Activated T-cell treated with anti-CD3 and anti-CD28 coated beads, Interleukin-2, amount 50 U/mL, for 72 hours (primary cell): ENCODE data around the gene HRK. TPM values are rescaled to one million over a fixed set of nuclear protein-coding genes. Genes with fewer than 3 reads are reported as not detected.
A peak's percentile ranks its signal among the peaks of the same experiment; 100 is the strongest.

Experiments used
- ATAC-seq, 2 donors: fragments of 150-1000 bp; cut with Tn5 transposase; replicated peaks in 1 of 2; 2 replicates each; pipeline ENCODE4 v1.10.0; 2021; ENCODE audit warnings: moderate library complexity in 2 of 2, mild to moderate bottlenecking in 1 of 2
- DNase-seq, 2 donors: peaks; one replicate each; pipeline ENCODE4 v3.0.0; 2021 to 2022; ENCODE audit warnings: mixed read lengths in 1 of 2
- H3K27ac Mint-ChIP-seq: one replicate; pipeline ENCODE4 v1.8.0; 2022; ENCODE audit warnings: mild to moderate bottlenecking, moderate library complexity, mixed read lengths
- H3K27me3 Mint-ChIP-seq: one replicate; pipeline ENCODE4 v1.8.0; 2022; ENCODE audit warnings: low read depth, mixed read lengths
- H3K36me3 Mint-ChIP-seq, 2 donors: one replicate each; pipeline ENCODE4 v1.8.0; 2022; ENCODE audit warnings: mixed read lengths in 2 of 2, mild to moderate bottlenecking in 1 of 2; ENCODE audit not compliant: insufficient read depth in 2 of 2
- H3K4me1 Mint-ChIP-seq: one replicate; pipeline ENCODE4 v1.8.0; 2022; ENCODE audit warnings: low read depth, mixed read lengths
- H3K4me3 Mint-ChIP-seq, 2 donors: one replicate each; pipeline ENCODE4 v1.8.0; 2022; ENCODE audit warnings: mild to moderate bottlenecking in 2 of 2, mixed read lengths in 2 of 2, moderate library complexity in 2 of 2
- H3K9me3 Mint-ChIP-seq, 2 donors: one replicate each; pipeline ENCODE4 v1.8.0; 2022; ENCODE audit warnings: mixed read lengths in 2 of 2
- total RNA-seq, 2 donors: library from RNA; stranded (reverse); gene quantifications; one replicate each; pipeline ENCODE4 v1.2.3, GENCODE V29; 2022

HRK gene
- under 1 TPM in 1 of 2 donors, not detected in 1; 0.12 TPM for total RNA-seq

- peaks cover 39% of the 10 kb centered on the region for H3K4me1 Mint-ChIP-seq
- H3K4me3 Mint-ChIP-seq = peak within 1 kb of the TSS; percentile 85 to 87
- no peak for ATAC-seq
- H3K27ac Mint-ChIP-seq = no peak within 1 kb of the TSS
- peaks cover 73% of the 10 kb centered on the region for H3K27me3 Mint-ChIP-seq
- H3K9me3 Mint-ChIP-seq = no peaks in the 10 kb centered on the region
- peaks cover 2 to 5% of the 10 kb centered on the region in 2 donors for H3K36me3 Mint-ChIP-seq
- DNase-seq = no peak
Measured at GRCh38 chr12:116881325-116881876, at the start of gene HRK. Gene HRK, minus strand, starts transcription at chr12:116881441. Its CDS starts 134 bp downstream, at chr12:116881307.

GRCh38 chr12:116929885-116930284 lies 48.6 kb upstream of the HRK start:
- no peak overlapping the region for H3K4me3 Mint-ChIP-seq
- no peak for DNase-seq

GRCh38 chr12:116928504-116928903 lies 47.3 kb upstream of the HRK start:
- Mint-ChIP-seq H3K4me3 (no peak overlapping the region), H3K27ac (no peak overlapping the region), H3K27me3 (peaks cover 12% of the 10 kb centered on the region), H3K9me3 (no peaks in the 10 kb centered on the region), H3K36me3 (peaks cover 4 to 8% of the 10 kb centered on the region in 2 donors), H3K4me1 (peaks cover 32% of the 10 kb centered on the region)
- no peak for ATAC-seq
- no peak for DNase-seq

More at GRCh38 chr12:116929885-116930284, 48.6 kb upstream of the HRK start:
- H3K36me3 Mint-ChIP-seq = peaks cover 3 to 7% of the 10 kb centered on the region in 2 donors
- peaks cover 12% of the 10 kb centered on the region for H3K27me3 Mint-ChIP-seq
- no peak overlapping the region for H3K27ac Mint-ChIP-seq
- H3K4me1 Mint-ChIP-seq = peaks cover 20% of the 10 kb centered on the region
- no peak for ATAC-seq
- H3K9me3 Mint-ChIP-seq = no peaks in the 10 kb centered on the region

GRCh38 chr12:116927244-116927940 lies 46.2 kb upstream of the HRK start:
- no peak for DNase-seq
- peaks cover 39% of the 10 kb centered on the region for H3K4me1 Mint-ChIP-seq
- no peak overlapping the region for H3K4me3 Mint-ChIP-seq
- peaks cover 4 to 8% of the 10 kb centered on the region in 2 donors for H3K36me3 Mint-ChIP-seq
- H3K27me3 Mint-ChIP-seq = peaks cover 12% of the 10 kb centered on the region
- H3K27ac Mint-ChIP-seq = no peak overlapping the region
- no peak for ATAC-seq
- H3K9me3 Mint-ChIP-seq = no peaks in the 10 kb centered on the region

- no peak overlapping the region for H3K27ac Mint-ChIP-seq
- no peak for ATAC-seq
Measured at GRCh38 chr12:116926283-116927243, 45.3 kb upstream of the HRK start.

GRCh38 chr12:116924558-116925453 lies 43.6 kb upstream of the HRK start:
- Mint-ChIP-seq H3K9me3 (no peaks in the 10 kb centered on the region), H3K4me3 (peak overlapping the region; percentile 50 to 76), H3K27me3 (peaks cover 27% of the 10 kb centered on the region), H3K4me1 (peaks cover 65% of the 10 kb centered on the region), H3K27ac (peak overlapping the region; percentile 87), H3K36me3 (peaks cover 4 to 8% of the 10 kb centered on the region in 2 donors)
- DNase-seq (peak; percentile 55 to 63), ATAC-seq (peak; percentile 75 to 86)

More at GRCh38 chr12:116926283-116927243, 45.3 kb upstream of the HRK start:
- Mint-ChIP-seq H3K36me3 (peaks cover 4 to 8% of the 10 kb centered on the region in 2 donors), H3K4me1 (peaks cover 47% of the 10 kb centered on the region), H3K27me3 (peaks cover 12% of the 10 kb centered on the region), H3K9me3 (no peaks in the 10 kb centered on the region), H3K4me3 (peak overlapping the region in 1 of 2 donors; percentile 3)
- no peak for DNase-seq

- peak overlapping the region; percentile 23 to 69 for H3K4me3 Mint-ChIP-seq
- peak; percentile 61 to 66 for ATAC-seq
- peaks cover 72% of the 10 kb centered on the region for H3K4me1 Mint-ChIP-seq
- H3K27me3 Mint-ChIP-seq = peaks cover 29% of the 10 kb centered on the region
- peak in 1 of 2 donors; percentile 1 for DNase-seq
- no peaks in the 10 kb centered on the region for H3K9me3 Mint-ChIP-seq
- peak overlapping the region; percentile 11 for H3K27ac Mint-ChIP-seq
- peaks cover 1 to 4% of the 10 kb centered on the region in 2 donors for H3K36me3 Mint-ChIP-seq
Measured at GRCh38 chr12:116922194-116922897, 41.1 kb upstream of the HRK start.

- Mint-ChIP-seq H3K4me1 (peaks cover 77% of the 10 kb centered on the region), H3K4me3 (no peak overlapping the region), H3K27ac (no peak overlapping the region), H3K27me3 (peaks cover 17% of the 10 kb centered on the region), H3K9me3 (no peaks in the 10 kb centered on the region), H3K36me3 (peaks cover 1 to 4% of the 10 kb centered on the region in 2 donors)
- DNase-seq (peak in 1 of 2 donors; percentile 2), ATAC-seq (no peak)
Measured at GRCh38 chr12:116920939-116921338, 39.7 kb upstream of the HRK start.

- no peak overlapping the region for H3K27ac Mint-ChIP-seq
- H3K36me3 Mint-ChIP-seq = peaks cover 1 to 4% of the 10 kb centered on the region in 2 donors
- no peaks in the 10 kb centered on the region for H3K9me3 Mint-ChIP-seq
- H3K4me1 Mint-ChIP-seq = peaks cover 77% of the 10 kb centered on the region
- H3K4me3 Mint-ChIP-seq = no peak overlapping the region
- ATAC-seq (no peak), DNase-seq (no peak)
- H3K27me3 Mint-ChIP-seq = peaks cover 17% of the 10 kb centered on the region
Measured at GRCh38 chr12:116919706-116920485, 38.7 kb upstream of the HRK start.

- no peak overlapping the region for H3K27ac Mint-ChIP-seq
- H3K9me3 Mint-ChIP-seq = no peaks in the 10 kb centered on the region
- no peak for ATAC-seq
- peaks cover 73% of the 10 kb centered on the region for H3K4me1 Mint-ChIP-seq
- H3K36me3 Mint-ChIP-seq = peaks cover 1 to 2% of the 10 kb centered on the region in 2 donors
- no peak for DNase-seq
- H3K27me3 Mint-ChIP-seq = peaks cover 17% of the 10 kb centered on the region
- H3K4me3 Mint-ChIP-seq = no peak overlapping the region
Measured at GRCh38 chr12:116919247-116919661, 38.0 kb upstream of the HRK start.

- Mint-ChIP-seq H3K27me3 (peaks cover 17% of the 10 kb centered on the region), H3K4me3 (no peak overlapping the region)
Measured at GRCh38 chr12:116918464-116918863, 37.2 kb upstream of the HRK start.

More at GRCh38 chr12:116918464-116918863, 37.2 kb upstream of the HRK start:
- Mint-ChIP-seq H3K36me3 (peaks cover 0 to 2% of the 10 kb centered on the region in 2 donors), H3K9me3 (no peaks in the 10 kb centered on the region), H3K27ac (no peak overlapping the region), H3K4me1 (peaks cover 67% of the 10 kb centered on the region)
- DNase-seq = no peak
- no peak for ATAC-seq
